ENCODE data around the gene ASAP2.

The ASAP2 gene

GRCh38 chr2:9445089-9445488, 238.5 kb downstream of the ASAP2 start:
- DNase-seq: no peak

- DNase-seq: no peak
Observed at GRCh38 chr2:9451231-9451630, 244.6 kb downstream of the ASAP2 start.
